ENCODE measurements around the gene ZFP3. TPM values are rescaled to one million over a fixed set of nuclear protein-coding genes. Genes with fewer than 3 reads are reported as not detected.
"Not testable (repeated sequence)": the region's sequence is repeated elsewhere in the genome, so short reads cannot be mapped to it uniquely, and the experiment has no call there.

Gene ZFP3
- total RNA-seq, 1 donor from 2014 or later = 12.6 TPM

GRCh38 chr17:5135131-5135712 is 57.0 kb downstream of the ZFP3 start:
- intact Hi-C loops (cut with DNase I); DNase-seq (ENCODE audit: low spot score): not testable (repeated sequence)

- DNase-seq (ENCODE audit: low spot score) = no peak
- intact Hi-C loops (cut with DNase I) = no loop called here
Measured at GRCh38 chr17:5135726-5136579, 57.7 kb downstream of the ZFP3 start.

- DNase-seq (ENCODE audit: low spot score); intact Hi-C loops (cut with DNase I): not testable (repeated sequence)
Measured at GRCh38 chr17:5136580-5137412, 58.5 kb downstream of the ZFP3 start.

- intact Hi-C loops (cut with DNase I) = not testable (repeated sequence)
Measured at GRCh38 chr17:5137511-5138197, 59.4 kb downstream of the ZFP3 start.

GRCh38 chr17:5138198-5138544 is 59.9 kb downstream of the ZFP3 start:
- DNase-seq (ENCODE audit: low spot score) = not testable (repeated sequence)

More at GRCh38 chr17:5137511-5138197, 59.4 kb downstream of the ZFP3 start:
- DNase-seq (ENCODE audit: low spot score) = not testable (repeated sequence)

GRCh38 chr17:5138616-5139457 is 60.6 kb downstream of the ZFP3 start:
- intact Hi-C loops (cut with DNase I) = no loop called here
- DNase-seq (ENCODE audit: low spot score) = no peak

More at GRCh38 chr17:5138198-5138544, 59.9 kb downstream of the ZFP3 start:
- intact Hi-C loops (cut with DNase I) = not testable (repeated sequence)

GRCh38 chr17:5139458-5139732 is 61.1 kb downstream of the ZFP3 start:
- intact Hi-C loops (cut with DNase I) = no loop called here

GRCh38 chr17:5142877-5143276 is 64.6 kb downstream of the ZFP3 start:
- DNase-seq (ENCODE audit: low spot score); intact Hi-C loops (cut with DNase I): not testable (repeated sequence)

More at GRCh38 chr17:5139458-5139732, 61.1 kb downstream of the ZFP3 start:
- no peak for DNase-seq (ENCODE audit: low spot score)

Other genes starting within 250 kb of the ZFP3 start
- gene MINK1, start 245.1 kb upstream of the ZFP3 start, total RNA-seq = 44.0 TPM
- 0.46 TPM for gene C17orf107, start 178.9 kb upstream of the ZFP3 start, total RNA-seq
- 5.5 TPM for gene CHRNE, start 175.4 kb upstream of the ZFP3 start, total RNA-seq
- gene GP1BA, start 146.2 kb upstream of the ZFP3 start, total RNA-seq = not detected
- gene SLC25A11, start 138.4 kb upstream of the ZFP3 start, total RNA-seq = 176 TPM
- 84.7 TPM for gene RNF167, start 138.2 kb upstream of the ZFP3 start, total RNA-seq
- gene PFN1, start 129.9 kb upstream of the ZFP3 start, total RNA-seq = 204 TPM
- gene ENO3, start 127.3 kb upstream of the ZFP3 start, total RNA-seq = 382 TPM
- 104 TPM for gene SPAG7, start 110.7 kb upstream of the ZFP3 start, total RNA-seq
- gene CAMTA2, start 90.8 kb upstream of the ZFP3 start, total RNA-seq = 38.9 TPM
- gene INCA1, start 80.9 kb upstream of the ZFP3 start, total RNA-seq = 1.8 TPM
- 646 TPM for gene KIF1C, start 80.5 kb upstream of the ZFP3 start, total RNA-seq
- not detected for gene SLC52A1, start 43.0 kb upstream of the ZFP3 start, total RNA-seq
- gene ZNF232, start 33.4 kb downstream of the ZFP3 start, total RNA-seq = 4.1 TPM
- 0.08 TPM for gene USP6, start 37.6 kb downstream of the ZFP3 start, total RNA-seq
- 5.8 TPM for gene ZNF594, start 113.4 kb downstream of the ZFP3 start, total RNA-seq
- 0.62 TPM for gene SCIMP, start 156.4 kb downstream of the ZFP3 start, total RNA-seq
- 65.2 TPM for gene RABEP1, start 203.8 kb downstream of the ZFP3 start, total RNA-seq